Forelimb muscle (tissue), 1 donor: ENCODE data around the gene ABCG8. TPM values are rescaled to one million over a fixed set of nuclear protein-coding genes. Genes with fewer than 3 reads are reported as not detected.

Source experiments
- DNase-seq: peaks from one replicate; pipeline ENCODE4 v3.0.0-alpha.2; 2013; ENCODE audit warnings: low read depth
- polyA plus RNA-seq: library from polyadenylated mRNA; unstranded; fragments of 120-200 nt; gene quantifications from one replicate; pipeline ENCODE4 v1.2.1, GENCODE V29; 2013; ENCODE audit not compliant: insufficient read length

Gene ABCG8
- polyA plus RNA-seq: 0.09 TPM

DNA sequence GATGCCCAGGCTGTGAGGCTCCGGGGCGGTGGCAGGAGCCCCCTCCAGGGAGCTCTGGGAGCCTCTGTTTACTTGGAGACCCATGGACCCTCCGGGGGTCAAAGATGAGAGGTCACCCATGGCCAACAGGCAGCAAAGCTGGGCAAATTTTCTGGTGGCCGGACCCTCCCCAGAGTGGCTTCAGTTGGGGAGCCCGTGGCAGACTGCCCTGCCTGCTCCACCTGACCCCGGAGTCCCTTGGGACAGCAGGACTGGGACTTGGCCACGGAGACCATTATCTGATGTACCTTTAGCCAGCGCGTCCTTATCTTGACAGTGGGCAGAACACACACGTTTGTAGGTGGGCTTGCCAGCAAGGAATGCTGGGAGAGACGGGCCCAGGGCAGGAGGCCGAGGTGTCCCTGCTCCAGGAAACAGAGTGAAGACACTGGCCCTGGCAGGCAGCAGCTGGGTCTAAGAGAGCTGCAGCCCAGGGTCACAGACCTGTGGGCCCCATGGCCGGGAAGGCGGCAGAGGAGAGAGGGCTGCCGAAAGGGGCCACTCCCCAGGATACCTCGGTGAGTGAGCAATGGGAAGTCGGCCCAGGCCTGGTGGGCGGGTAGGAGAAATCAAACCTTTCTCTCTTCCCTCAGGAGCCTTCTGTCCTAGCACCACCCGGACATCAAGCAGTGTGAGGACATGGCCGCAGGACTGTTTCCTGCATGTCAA, at the start of gene ABCG8, which contains the start of gene ABCG5:
Gene ABCG8, plus strand, starts transcription at position 412 of the 708 bp plus-strand sequence. Its CDS starts 83 bp downstream, at position 495.
Gene ABCG5, minus strand, starts transcription at position 280 of the 708 bp plus-strand sequence. Its CDS starts 160 bp downstream, at position 120.
- no peak for DNase-seq

DNA sequence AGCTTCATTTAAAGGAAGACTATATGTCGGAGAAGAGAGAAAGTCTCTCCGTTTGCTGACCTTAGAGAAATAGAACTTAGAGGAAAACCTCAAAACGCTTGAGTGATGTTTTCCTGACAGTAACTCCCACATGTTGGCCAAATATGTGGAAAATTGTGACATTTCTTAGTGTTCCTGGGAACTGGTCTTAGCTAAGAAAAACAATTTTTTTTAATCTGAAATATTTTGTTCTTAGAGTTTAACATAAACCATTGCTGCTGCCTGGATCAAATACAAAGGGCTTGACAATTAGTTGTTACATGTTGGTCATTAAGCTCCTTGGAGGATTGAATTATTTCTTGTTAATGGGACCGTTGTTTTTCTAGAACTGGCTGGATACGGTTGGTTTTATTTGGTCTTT, 48.6 kb upstream of the ABCG8 start:
- no peak for DNase-seq

DNA sequence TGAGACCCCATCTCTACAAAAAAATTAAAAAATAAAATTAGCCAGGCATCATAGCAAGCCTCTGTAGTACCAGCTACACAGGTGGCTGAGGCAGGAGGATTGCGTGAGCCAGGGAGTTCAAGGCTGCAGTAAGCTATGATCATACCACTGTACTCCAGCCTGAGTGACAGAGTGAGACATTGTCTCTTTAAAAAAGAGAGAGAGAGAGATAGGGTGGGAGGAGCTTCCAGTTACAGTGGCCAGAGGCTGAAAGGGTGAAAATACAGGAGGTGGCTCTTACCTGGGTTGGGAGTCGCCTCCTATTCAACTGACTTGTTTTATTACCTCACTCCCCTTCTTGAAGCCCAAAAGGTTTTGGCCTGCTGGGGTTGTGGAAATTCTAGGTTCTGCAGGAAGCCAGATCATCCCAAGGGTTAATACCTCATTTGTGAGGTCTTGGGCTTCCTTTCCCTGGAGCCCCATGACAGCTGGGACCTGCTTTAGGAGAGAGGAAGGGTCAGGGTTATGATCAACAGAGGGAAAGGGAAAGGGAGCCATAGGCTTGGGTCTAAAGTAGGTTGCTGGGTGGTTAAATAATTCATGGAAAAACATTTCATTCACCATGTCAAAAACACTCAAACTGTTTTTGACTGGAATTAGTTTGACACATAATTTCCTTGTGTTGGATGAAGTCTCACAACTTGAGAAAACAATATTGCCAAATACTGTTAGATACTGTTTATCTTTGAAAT, 47.6 kb upstream of the ABCG8 start:
- no peak for DNase-seq

DNA sequence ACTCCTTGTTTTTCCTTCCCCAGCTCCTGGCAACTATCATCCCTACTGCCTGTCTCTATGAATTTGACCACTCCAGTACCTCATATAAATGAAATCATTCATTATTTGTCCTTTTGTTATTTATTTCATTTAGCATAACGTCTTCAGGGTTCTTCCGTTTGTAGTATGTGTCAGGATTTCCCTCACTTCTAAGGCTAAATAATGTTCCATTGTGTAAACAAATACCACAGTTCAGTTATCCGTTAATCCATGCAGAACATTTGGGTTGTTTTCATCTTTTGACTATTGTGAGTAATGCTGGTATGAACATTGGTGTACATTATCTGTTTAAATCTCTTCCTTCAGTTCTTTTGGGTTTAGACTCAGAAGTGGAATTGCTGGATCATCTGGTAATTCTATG, 46.1 kb upstream of the ABCG8 start:
- DNase-seq: no peak

DNA sequence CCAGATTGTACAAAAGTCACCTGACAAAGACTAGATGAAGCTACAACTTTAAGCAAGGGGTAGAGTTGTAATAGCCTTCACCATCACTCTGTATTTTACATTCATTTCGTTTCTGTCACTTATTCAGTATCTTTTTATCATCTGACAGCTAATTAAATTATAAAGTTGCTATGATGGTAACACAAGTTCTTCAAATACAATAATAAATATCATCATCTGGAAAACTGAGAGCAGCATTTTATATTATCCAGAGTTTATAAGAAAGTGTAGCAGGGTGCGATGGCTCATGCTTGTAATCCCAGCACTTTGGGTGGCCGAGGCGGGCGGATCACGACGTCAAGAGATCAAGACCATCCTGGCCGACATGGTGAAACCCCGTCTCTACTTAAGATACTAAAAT, 43.8 kb upstream of the ABCG8 start:
- no peak for DNase-seq

DNA sequence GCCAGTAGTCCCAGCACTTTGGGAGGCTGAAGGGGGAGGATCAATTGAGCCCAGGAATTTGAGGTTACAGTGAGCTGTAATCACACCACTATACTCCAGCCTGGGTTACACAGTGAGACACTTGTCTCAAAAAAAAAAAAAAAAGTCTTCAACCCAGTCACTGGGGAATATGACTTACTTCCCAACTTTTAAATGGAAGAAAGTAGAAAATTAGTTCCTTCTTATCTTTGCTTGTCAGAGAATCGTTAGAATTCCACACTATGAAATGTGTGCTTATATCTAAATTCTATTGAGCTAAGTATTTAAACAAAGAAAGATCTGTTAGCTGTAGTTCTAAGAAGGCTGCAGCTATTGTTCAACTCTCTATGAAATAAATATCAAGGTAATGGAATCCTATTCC, 42.6 kb upstream of the ABCG8 start:
- DNase-seq: no peak

DNA sequence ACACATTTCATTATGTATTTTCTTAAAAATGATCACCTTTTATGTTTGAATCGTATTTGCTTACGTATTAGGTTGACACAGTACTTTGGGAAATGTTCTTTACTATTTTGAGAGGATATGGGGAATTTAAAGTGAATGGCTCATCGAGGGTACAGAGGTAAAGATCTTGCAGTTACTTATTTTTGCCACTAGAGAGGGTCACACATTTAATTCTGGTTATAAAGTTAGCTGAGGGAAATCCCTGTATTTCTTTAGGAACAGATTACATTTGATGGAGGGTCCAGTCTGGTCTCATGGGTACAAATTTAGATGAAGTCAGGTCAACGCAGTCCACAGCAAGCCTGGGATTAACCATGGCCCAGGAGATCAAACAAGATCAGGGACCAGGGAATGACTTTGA, 40.5 kb upstream of the ABCG8 start:
- DNase-seq: no peak

DNA sequence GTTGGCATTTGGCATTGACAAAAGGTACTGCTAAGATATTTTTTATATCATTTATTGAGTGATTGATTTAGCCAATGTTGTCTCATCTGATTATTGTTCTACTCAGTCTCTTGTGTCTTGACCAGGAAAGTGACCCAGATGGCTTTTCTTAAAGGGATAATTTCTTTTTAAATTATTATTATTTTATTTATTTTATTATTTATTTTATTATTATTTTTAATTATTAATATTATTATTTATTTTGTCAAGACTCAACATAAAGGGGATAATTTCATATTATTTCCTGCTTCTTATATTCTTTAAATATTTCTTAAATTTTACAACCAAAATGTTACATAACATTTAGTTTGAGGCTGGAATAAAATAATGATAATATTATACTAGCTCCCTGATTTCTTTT, 37.9 kb upstream of the ABCG8 start:
- DNase-seq: no peak

DNA sequence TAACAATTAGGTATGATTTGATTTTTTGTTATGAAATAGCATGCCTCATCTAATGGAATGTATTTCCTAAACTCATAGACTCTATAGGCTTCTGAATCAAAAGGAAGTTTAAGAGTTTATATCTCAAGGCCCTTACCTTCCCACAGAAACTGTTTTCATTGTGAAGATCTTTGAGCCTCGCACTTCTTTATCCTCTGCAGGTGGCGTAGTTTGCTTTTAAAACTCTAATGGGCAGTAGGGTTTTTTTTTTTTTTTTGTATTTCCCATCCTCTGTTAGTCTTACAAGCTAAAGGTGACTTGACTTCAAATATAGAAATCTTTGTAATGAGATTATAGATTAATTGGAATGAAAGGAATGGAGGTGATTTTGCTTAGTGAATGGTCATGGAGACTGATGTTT, 36.6 kb upstream of the ABCG8 start:
- no peak for DNase-seq

DNA sequence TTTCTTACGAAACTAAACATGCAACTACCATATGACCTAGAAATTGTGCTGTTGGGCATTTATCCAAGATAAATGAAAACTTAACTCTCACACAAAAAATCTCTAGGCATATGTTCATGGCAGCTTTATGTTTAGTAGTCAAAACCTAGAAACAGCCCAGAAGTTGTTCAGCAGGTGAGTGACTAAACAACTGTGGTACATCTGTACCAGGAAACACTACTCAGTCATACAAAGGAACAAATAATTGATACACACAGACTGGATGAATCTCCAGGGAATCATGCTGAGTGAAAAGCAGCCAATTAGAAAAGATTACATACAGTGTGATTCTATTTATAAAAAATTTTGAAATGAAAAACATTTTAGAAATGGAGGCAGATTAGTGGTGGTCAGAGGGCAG, 35.7 kb upstream of the ABCG8 start:
- no peak for DNase-seq

DNA sequence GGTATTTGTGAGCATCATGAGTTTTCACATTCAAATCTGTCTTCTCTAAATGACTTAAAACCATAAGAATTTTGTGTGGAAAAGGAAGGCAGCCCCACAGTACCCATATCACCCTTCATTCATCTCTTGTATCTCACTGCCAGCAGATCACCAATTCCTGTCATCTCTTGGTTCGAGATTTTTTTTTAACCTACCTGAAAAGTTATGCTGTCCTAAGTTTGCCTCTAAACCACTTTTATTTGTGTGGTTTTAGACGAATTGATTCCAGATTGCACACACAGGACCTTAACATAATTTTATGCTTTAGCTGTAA, 32.1 kb upstream of the ABCG8 start:
- no peak for DNase-seq

DNA sequence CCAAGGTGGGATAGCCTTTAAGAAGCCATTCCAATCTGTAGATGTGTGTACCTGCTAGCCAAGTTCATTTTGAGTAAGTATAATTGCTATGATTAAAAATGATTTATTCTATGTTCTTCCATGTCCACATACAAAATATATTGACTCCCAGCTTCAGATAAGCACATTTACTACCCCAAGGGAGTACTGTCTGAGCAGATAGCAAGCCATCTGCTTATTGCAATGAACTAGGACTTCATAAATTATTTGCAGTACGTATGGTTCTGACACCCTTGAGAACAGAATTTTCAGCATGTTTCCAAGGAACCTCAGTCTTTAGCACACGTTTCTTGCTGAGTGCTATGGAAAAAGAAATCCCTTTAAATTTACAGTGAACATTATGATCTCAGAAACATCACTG, 28.3 kb upstream of the ABCG8 start:
- no peak for DNase-seq

DNA sequence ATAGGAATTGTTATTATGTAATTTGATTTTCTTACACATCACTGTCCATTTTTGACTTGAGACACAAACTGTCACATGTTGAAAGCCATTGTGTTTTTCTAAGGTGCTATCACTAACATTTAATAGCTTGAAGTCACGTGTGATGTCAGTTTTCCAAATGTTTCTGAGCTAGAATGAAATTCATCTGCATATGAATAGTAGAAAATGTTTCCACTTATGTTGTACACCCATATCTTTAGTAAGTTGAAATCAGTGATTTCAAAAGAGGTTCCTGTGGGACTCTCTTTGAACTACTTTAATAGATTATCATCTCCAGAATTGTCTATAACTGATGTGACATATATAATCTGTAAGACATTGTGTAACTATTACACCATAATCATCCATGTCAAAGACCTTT, 27.9 kb upstream of the ABCG8 start:
- no peak for DNase-seq

DNA sequence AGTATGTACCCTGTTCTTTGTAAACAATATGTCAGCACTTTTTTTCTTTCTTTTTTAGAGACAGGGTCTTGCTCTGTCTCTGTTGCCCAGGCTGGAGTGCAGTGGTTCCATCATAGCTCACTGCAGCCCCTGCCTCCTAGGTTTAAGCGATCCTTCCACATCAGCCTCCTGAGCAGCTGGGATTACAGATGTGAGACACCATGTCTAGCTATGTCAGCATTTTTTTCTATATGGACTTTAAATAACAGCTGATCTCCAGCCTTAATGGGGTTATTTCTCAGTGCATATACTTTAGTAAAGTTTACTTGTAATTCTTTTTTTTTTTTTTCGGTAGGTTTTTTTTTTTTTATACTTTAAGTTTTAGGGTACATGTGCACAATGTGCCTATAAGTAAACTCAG, 26.8 kb upstream of the ABCG8 start:
- no peak for DNase-seq

DNA sequence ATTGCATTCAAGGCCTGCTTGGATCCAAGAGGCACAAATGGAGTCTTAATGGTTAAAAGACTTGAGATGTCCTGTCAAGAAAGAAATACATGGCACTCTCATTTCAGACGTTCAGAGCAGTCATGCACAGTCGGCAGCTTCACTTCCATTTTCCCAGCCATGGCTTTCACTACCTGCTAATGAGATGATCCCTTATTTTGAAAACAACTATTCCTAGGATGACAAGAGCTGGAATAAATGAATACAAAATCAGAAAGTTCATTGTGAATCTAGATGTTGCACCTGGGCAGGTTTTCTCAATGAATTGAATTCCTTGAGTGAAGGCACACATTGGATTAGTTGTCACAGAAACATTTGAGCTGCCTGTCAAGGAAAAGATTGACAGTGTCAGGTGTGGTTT, 25.8 kb upstream of the ABCG8 start:
- DNase-seq: no peak

DNA sequence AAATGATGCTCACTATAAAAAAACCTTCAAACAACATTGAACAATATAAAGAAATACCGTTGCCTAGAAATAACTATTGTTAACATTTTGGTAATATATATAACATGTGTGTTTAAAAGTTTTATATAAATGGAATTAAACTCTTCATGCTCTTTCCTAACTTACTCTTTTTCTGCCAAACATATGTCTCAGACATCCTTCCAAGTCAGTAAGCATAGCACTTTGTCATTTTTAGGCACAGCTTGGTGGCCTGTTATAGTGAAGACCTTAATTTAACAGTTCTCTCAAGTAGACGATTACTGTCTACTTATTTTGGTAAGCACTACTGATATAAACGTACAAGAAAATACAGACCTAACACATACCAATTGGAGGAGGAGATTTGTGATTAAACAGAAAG, 24.1 kb upstream of the ABCG8 start:
- DNase-seq: no peak

DNA sequence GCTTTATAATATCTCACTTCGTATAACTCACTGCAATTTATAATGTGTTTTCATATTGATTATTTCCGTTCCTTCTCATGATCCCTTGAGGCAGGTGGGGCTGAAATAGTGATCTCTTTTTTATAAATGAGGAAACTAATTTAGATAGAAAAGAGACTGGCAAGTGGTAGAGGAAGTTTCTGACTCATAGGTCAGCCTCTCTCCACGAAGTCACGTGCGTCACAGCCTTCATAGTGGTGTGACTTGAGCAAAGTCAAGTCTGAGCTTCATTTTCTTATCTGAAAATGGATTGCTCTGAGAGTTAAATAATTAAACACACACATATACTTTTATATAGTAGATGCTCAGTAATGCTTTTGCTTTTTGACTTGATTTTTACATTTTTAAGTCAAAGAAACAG, 20.0 kb upstream of the ABCG8 start:
- DNase-seq: no peak

DNA sequence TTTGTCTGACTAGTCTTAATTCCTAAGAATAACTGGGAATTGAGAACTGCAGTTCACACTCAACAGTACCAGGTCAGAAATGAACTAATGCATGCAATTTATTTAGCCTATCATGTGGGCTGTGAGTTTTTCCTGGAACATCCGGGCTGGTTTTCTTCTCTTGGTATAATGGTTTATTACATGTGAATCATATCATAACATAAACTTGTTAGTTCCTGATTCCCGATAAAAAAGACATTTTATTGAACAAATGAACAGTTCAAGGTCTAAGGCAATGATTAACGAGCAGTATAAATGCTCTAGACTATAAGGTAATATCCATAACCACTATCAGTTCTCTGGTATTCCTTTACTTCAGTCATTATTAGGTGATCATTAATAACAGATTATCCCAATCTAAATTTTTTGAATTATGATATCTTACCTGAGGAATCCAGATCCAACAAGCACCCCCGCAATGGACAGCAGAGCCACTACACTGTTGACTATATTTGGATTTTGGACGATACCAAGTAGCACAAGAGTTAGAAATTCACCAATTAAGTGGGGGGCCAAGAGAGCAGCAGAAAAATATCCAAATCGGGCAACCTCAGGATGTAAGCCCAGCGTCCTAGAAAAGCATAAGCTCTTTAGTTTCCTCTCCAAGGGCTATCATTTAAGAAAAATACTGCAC, 19.1 kb upstream of the ABCG8 start:
- no peak for DNase-seq

DNA sequence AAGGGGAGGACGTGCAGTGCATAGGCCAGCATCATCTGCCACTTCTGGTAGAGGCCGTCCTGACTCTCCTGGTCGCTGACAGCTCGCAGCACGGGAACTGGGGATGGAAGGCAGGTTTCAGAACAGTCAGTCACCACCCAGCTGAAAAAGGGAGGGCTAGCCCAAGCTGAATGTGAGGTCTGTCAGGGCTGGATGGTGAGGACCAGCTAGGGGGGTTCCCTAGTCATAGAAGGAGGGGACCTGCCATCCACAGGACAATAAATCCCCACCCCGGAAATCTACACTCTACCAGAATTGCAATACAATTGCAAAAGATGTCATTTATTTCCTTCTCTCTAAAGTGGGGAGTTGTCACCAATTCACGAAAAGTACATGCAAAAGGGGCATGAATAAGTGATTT, 15.9 kb upstream of the ABCG8 start:
- DNase-seq: no peak

DNA sequence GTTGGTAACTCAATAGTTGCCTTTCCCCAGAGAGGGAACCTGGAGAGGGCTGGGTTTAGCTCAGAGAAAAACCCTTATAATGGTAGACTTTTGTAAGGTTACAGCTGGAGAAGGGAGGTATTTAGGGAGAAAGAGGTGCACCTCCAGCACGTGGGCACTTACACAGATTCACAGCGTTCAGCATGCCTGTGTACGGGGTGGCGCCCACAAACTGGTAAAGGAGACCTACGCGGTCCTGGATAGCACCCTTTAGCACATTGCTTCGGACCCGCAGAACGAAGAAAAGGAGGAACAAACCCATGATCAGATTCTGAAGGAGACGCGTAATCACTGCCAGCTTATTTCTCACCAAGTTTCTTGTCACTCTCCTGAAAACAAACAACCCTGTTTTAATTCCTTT, 15.0 kb upstream of the ABCG8 start:
- no peak for DNase-seq

DNA sequence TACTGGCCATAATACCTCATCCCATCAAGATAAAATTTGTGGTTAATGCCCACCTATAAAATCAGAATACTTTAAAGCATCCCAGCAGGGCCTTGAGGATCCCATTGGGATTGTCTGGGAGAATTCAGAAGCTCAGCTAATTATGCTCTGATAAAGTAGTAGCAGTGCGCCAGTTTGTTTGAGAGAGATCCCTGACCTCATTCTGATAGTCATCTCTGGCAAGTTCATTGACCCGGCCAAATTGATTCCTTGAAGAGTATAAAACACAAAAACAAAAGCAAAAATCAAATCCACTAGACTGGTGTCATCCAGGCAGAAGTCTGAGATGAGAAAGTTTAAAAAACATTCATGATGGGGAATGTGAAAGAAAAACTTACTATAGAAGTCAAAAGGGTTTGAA, 14.3 kb upstream of the ABCG8 start:
- DNase-seq: no peak

DNA sequence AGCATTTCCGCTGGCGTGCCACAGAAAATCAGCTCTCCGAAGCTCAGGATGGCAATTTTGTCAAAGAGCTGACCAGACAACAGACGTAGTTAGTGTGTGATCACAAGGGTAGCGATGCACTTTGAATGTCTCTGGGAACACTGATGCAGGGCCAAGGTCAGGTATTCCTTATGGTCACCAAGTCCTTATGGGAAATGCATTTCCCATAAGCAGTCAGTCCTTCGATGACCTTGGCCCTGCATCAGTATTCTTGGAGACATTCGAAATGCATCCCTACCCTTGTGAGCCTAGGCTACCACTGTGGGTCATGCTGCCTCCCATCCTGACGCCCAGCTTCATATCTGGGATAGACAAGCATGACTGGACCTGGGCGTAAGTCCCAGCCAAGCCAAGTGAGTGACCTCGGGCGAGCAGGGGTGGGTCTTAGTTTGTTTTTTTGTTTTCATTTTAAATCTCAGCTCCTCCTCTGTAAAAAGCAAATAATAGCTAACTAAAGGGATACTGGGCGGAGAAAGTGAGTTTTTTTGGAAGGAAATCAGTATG, 13.7 kb upstream of the ABCG8 start:
- DNase-seq: no peak

DNA sequence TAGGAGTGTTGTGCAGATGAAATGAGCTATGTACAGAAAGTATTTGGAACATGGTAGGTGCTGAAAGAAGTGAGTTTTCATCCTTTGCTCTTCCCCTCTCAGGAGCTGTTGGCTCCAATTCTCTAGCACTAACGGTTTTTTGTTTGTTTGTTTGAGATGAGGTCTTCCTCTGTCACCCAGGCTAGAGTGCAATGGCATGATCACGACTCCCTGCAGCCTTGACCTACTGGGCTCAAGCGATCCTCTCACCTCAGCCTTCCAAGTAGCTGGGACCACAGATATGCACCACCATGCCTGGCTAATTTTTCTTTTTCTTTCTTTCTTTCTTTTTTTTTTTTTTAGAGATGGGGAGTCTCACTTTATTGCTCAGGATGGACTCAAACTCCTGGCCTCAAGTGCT, 12.9 kb upstream of the ABCG8 start:
- no peak for DNase-seq
